HL-60 (cell line): Measurements from ENCODE around the gene APOL2.
"Not testable (repeated sequence)": the region's sequence is repeated elsewhere in the genome, so short reads cannot be mapped to it uniquely, and the experiment has no call there.

Experiments
- GABPA ChIP-seq: IDR thresholded peaks from 2 replicates; pipeline ENCODE4 v1.6.1; 2012; ENCODE audit warnings: low read depth
- TF ChIP-seq, protein P1 (sequence below): IDR thresholded peaks from one replicate; pipeline ENCODE4 v1.5.1; 2011; ENCODE audit warnings: low read length, control low read depth, inconsistent platforms; ENCODE audit not compliant: insufficient read depth

DNA sequence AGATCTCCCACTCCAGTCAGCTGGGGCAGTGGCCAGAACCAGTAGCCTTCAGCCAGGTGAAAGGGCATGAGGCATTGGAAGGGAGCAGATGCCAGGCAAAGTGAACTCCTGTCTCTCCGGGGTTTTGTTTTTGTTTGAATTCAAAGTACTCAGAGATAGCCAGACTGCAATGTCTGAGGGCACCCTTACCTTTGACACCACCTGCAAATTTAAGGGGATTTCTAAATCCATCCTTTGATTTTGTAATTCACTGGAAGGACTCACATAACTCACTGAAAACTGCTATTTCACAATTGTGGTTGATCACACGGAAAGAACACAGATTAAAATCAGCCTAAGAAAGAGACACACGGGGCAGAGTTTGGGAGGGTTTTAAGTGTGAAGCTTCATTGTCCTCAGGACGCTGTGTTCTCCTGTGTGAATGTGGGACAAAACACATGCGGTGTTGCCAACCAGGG lies 23.9 kb upstream of the APOL2 start:
- TF ChIP-seq, protein P1, sequence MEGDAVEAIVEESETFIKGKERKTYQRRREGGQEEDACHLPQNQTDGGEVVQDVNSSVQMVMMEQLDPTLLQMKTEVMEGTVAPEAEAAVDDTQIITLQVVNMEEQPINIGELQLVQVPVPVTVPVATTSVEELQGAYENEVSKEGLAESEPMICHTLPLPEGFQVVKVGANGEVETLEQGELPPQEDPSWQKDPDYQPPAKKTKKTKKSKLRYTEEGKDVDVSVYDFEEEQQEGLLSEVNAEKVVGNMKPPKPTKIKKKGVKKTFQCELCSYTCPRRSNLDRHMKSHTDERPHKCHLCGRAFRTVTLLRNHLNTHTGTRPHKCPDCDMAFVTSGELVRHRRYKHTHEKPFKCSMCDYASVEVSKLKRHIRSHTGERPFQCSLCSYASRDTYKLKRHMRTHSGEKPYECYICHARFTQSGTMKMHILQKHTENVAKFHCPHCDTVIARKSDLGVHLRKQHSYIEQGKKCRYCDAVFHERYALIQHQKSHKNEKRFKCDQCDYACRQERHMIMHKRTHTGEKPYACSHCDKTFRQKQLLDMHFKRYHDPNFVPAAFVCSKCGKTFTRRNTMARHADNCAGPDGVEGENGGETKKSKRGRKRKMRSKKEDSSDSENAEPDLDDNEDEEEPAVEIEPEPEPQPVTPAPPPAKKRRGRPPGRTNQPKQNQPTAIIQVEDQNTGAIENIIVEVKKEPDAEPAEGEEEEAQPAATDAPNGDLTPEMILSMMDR, result not testable (repeated sequence)
- not testable (repeated sequence) for TF ChIP-seq GABPA
